ENCODE measurements around the gene CDC42BPA. TPM values are rescaled to one million over a fixed set of nuclear protein-coding genes. Genes with fewer than 3 reads are reported as not detected.

The CDC42BPA gene
- polyA plus RNA-seq, 3 donors: 0.20 to 0.45 (median 0.39) TPM

DNA sequence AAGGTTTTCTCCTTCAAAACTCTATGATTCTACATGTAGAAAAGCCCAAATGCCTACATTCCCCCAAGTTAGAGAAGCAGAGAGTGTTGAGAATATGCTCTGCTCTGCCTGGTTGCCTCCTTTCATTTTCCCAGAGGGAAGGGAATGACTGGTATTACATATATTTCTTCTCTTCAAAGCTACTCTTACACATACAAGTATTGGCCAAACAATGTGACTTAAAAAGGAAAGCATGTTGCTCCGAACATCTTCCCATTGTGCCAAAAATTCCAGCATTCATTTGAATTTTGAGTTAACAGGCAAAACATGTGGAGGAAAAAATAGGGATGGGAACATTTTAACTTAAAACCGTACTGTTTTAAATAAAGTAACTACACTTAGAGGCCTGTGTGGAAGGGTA lies 253.0 kb downstream of the CDC42BPA start:
- Histone ChIP-seq H3K79me2 (ENCODE audit: insufficient read depth, low read length) (no peaks in the 10 kb centered on the region), H3K9me3 (replicated peaks in 1 of 2; ENCODE audit: control insufficient read depth in 1 of 2, insufficient read depth in 1 of 2, low read length in 2 of 2) (no peaks in the 10 kb centered on the region)
- no peaks in the 10 kb centered on the region for H3K36me3 Mint-ChIP-seq

DNA sequence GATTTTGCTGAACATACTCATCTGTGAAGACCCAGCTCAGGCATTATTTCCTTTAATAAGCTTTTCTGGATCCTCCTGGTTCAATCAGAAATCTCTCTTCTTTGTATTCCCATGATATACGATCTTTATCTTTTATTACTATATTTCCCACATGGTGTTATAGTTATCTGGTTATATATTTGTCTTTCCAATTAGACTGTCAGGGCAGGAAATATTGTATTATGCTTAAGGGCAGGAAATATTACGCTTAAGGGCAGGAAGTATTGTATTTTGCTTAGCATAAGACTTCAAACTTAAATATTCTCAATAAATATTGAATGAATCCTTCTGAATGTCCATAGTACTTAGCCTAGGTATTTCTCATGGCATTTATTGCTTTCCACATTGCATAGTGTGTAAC lies 256.0 kb downstream of the CDC42BPA start:
- Histone ChIP-seq H3K27ac (ENCODE audit: low read depth in 1 of 2, low read length in 2 of 2) (no peak overlapping the region), H4K20me1 (ENCODE audit: insufficient read depth, low read length) (no peaks in the 10 kb centered on the region), H3K27me3 (ENCODE audit: control insufficient read depth in 2 of 2, insufficient read depth in 2 of 2, low read length in 2 of 2) (no peaks in the 10 kb centered on the region), H3K4me2 (replicated peaks; ENCODE audit: extremely low read depth, low read length, poor library complexity, severe bottlenecking) (no peak overlapping the region), H3K79me2 (ENCODE audit: insufficient read depth, low read length) (no peaks in the 10 kb centered on the region), H3K4me1 (ENCODE audit: control insufficient read depth in 1 of 2, insufficient read depth in 2 of 2, low read length in 2 of 2) (no peaks in the 10 kb centered on the region), H3K9ac (ENCODE audit: insufficient read depth, low read length, poor library complexity, severe bottlenecking) (no peak overlapping the region), H2AFZ (ENCODE audit: insufficient read depth, low read depth, low read length, poor library complexity, severe bottlenecking) (no peak overlapping the region), H3K9me3 (replicated peaks in 1 of 2; ENCODE audit: control insufficient read depth in 1 of 2, insufficient read depth in 1 of 2, low read length in 2 of 2) (no peaks in the 10 kb centered on the region), H3K36me3 (replicated peaks in 1 of 2; ENCODE audit: control insufficient read depth in 1 of 2, insufficient read depth in 2 of 2, low read length in 2 of 2) (no peaks in the 10 kb centered on the region), H3K4me3 (replicated peaks in 1 of 3; ENCODE audit: low read depth in 2 of 3, low read length in 3 of 3) (no peak overlapping the region)
- Mint-ChIP-seq H3K27ac (no peak overlapping the region), H3K27me3 (ENCODE audit: low read depth in 3 of 3) (peaks cover 0 to 2% (median 0%) of the 10 kb centered on the region in 3 donors), H3K36me3 (no peaks in the 10 kb centered on the region), H3K4me3 (no peak overlapping the region), H3K4me1 (no peaks in the 10 kb centered on the region), H3K9me3 (peaks cover 0 to 10% (median 4%) of the 10 kb centered on the region in 7 donors)
- WGBS (ENCODE audit: insufficient coverage): no CpG with 5 or more reads among the region's 2 CpGs
- intact Hi-C loops (cut with micrococcal nuclease): no loop called here
- no peak for DNase-seq
- TF ChIP-seq, protein P1, sequence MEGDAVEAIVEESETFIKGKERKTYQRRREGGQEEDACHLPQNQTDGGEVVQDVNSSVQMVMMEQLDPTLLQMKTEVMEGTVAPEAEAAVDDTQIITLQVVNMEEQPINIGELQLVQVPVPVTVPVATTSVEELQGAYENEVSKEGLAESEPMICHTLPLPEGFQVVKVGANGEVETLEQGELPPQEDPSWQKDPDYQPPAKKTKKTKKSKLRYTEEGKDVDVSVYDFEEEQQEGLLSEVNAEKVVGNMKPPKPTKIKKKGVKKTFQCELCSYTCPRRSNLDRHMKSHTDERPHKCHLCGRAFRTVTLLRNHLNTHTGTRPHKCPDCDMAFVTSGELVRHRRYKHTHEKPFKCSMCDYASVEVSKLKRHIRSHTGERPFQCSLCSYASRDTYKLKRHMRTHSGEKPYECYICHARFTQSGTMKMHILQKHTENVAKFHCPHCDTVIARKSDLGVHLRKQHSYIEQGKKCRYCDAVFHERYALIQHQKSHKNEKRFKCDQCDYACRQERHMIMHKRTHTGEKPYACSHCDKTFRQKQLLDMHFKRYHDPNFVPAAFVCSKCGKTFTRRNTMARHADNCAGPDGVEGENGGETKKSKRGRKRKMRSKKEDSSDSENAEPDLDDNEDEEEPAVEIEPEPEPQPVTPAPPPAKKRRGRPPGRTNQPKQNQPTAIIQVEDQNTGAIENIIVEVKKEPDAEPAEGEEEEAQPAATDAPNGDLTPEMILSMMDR (IDR thresholded peaks at IDR 0.05): no peak

More for the DNA sequence above, 253.0 kb downstream of the CDC42BPA start:
- H3K27me3 Mint-ChIP-seq (ENCODE audit: low read depth in 3 of 3): peaks cover 0 to 2% (median 0%) of the 10 kb centered on the region in 3 donors
- Histone ChIP-seq H3K36me3 (replicated peaks in 1 of 2; ENCODE audit: control insufficient read depth in 1 of 2, insufficient read depth in 2 of 2, low read length in 2 of 2) (no peaks in the 10 kb centered on the region), H4K20me1 (ENCODE audit: insufficient read depth, low read length) (no peaks in the 10 kb centered on the region), H2AFZ (ENCODE audit: insufficient read depth, low read depth, low read length, poor library complexity, severe bottlenecking) (no peak overlapping the region), H3K27ac (ENCODE audit: low read depth in 1 of 2, low read length in 2 of 2) (no peak overlapping the region), H3K4me2 (replicated peaks; ENCODE audit: extremely low read depth, low read length, poor library complexity, severe bottlenecking) (no peak overlapping the region), H3K4me1 (ENCODE audit: control insufficient read depth in 1 of 2, insufficient read depth in 2 of 2, low read length in 2 of 2) (no peaks in the 10 kb centered on the region), H3K4me3 (replicated peaks in 1 of 3; ENCODE audit: low read depth in 2 of 3, low read length in 3 of 3) (no peak overlapping the region), H3K9ac (ENCODE audit: insufficient read depth, low read length, poor library complexity, severe bottlenecking) (no peak overlapping the region), H3K27me3 (ENCODE audit: control insufficient read depth in 2 of 2, insufficient read depth in 2 of 2, low read length in 2 of 2) (no peaks in the 10 kb centered on the region)
- no peak overlapping the region for H3K4me3 Mint-ChIP-seq
- intact Hi-C loops (cut with micrococcal nuclease): no loop called here
- no peaks in the 10 kb centered on the region for H3K4me1 Mint-ChIP-seq
- DNase-seq: no peak
- TF ChIP-seq, protein P1 (IDR thresholded peaks at IDR 0.05): no peak
- peaks cover 0 to 6% (median 3%) of the 10 kb centered on the region in 7 donors for H3K9me3 Mint-ChIP-seq
- WGBS (ENCODE audit: insufficient coverage): no CpG with 5 or more reads among the region's 2 CpGs
- no peak overlapping the region for H3K27ac Mint-ChIP-seq
